Activated naive CD4-positive, alpha-beta T cell (primary cell): Measurements from ENCODE around the gene TTC38.
A peak's percentile ranks its signal among the peaks of the same experiment; 100 is the strongest.

Experiments used
- DNase-seq, 4 experiments: peaks; one replicate each; lab custom pipeline; 2025; lab: John Stamatoyannopoulos, UW

The TTC38 gene

DNA sequence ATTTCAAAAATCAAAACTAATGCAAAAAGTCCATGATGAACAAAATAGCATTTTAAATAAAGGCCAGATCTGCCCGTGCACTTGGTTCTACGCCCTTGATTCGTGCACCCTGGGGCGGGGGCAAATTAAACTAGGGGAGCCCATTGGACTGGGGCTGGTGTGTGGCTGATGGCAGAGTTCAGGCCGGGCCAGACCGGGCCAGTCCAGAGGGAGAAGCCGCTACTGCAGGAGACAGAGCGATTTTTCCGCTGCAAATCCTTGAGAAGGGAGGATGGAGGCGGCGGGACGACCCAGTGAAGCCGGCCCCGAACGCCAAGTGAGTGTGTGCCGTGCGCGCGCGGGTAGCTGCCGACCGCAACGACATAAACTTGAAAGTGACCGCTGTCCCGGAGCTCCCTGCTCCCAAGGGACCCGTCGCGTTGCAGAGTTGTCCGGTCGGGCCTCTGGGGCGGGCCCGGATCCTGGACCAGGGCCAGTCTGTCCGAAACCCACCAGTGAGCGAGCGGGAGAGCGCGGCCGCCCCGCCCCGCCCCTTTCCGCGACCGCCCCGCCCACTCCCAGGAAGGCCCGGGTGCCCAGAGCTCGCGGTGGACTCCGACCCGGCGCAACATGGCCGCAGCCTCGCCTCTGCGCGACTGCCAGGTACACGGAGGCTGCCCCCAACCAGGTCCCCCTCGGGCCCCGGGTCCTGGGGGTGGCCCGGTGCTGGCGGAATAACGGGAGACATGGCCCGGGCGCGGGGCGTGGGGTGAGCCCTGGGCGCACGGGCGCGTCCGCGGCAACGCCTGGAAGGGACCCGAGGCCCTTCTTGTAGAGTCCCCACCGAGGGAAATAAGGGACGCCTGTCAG is at the start of gene TTC38:
TTC38 (plus strand) TSS at position 578 of the 849 bp plus-strand sequence; CDS start at position 610, 32 bp downstream.
- DNase-seq: peak in 1 of 4 experiments; percentile 34

GRCh38 chr22:46219636-46220035 is 48.2 kb upstream of the TTC38 start:
- DNase-seq: no peak

DNA sequence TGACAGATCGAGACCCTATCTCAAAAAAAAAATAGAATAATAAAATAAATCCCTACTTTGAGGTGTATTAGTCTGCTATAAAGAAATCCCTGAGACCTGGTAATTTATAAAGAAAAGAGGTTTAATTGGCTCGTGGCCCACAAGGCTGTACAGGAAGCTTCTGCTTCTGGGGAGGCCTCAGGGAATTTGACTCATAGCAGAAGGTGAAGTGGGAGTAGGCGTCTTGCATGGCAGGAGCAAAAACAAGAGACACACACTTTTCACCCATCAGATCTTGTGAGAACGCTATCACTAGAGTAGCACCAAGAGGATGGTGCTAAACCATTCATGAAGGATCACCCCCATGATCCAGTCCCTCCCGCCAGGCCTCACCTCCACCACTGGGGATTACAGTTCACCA is 46.9 kb upstream of the TTC38 start:
- DNase-seq: no peak

DNA sequence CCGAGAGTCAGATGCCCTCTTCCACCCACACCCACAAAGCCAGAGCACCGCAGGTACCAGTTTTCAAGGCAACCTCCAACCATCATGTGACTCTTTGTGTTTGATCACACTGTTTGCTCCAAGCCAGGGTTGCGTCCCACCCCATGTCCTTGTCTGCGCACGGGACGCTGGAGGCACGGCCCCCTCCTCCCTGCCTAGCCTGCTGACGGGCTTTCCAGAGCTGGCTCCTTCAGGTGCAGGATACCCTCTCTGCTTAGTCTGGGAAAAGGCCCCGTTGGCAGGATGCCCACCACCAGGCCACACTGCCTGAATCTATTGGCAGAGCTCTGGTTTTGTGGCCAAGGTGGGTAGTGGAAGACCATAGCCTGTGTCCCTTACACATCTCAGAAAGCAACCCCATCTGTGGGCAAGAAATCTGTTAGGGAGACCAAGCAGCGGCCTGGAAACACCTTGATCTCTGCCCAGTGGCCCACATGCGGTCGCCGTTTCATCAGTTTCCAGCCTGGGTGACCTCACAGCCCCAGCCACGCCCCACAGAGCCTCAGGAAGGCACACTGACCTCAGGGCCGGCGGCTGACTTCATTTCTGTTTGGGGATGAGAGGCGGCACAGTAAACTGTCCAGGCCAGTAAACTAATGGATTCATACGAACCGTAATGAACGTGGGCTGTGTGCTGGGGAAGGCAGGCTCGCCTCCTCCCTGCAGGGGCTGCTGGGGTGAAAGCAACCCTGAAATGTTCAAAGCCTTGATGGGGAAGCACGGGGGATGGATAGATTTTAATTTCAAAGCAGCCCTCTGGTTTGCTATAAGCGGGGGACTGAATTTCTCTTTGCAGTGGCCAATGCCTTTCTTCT is 43.5 kb upstream of the TTC38 start:
- DNase-seq: no peak

GRCh38 chr22:46224898-46225290 is 42.9 kb upstream of the TTC38 start:
- DNase-seq: no peak

- DNase-seq: no peak
Observed at GRCh38 chr22:46225631-46226030, 42.2 kb upstream of the TTC38 start.

DNA sequence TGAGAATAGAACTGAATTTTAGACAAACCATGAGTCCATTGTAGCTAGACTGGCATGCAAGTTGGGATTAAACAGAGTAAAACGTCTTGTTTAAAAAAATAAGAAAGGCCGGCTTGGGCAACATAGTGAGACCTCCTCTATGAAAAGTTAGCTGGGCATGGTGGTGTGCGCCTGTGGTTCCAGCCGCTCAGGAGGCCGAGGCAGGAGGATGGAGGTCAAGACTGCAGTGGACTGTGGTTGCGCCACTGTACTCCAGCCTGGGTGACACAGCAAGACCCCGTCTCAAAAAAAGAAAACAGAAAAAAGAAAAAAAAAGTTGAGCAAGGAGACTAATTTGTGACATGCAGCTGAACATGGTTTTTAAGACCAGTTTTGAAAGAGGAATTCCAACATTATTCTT is 41.2 kb upstream of the TTC38 start:
- DNase-seq: no peak

GRCh38 chr22:46229701-46230100 is 38.1 kb upstream of the TTC38 start:
- DNase-seq: no peak

- DNase-seq: no peak
Observed at GRCh38 chr22:46230262-46230901, 37.4 kb upstream of the TTC38 start.

GRCh38 chr22:46233231-46233630 is 34.6 kb upstream of the TTC38 start:
- DNase-seq: no peak

DNA sequence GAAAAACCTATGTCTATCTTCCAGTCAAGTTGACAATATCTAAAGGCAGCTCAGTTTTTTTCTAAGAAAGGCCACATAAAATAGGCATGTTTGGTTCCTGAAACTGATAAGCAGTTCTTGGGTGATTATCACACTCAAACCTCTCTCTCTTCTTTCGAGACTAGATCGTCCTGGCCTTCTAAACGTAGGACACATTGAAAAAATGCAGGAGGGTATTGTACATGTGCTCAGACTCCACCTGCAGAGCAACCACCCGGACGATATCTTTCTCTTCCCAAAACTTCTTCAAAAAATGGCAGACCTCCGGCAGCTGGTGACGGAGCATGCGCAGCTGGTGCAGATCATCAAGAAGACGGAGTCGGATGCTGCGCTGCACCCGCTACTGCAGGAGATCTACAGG is 32.8 kb upstream of the TTC38 start:
- no peak for DNase-seq

- DNase-seq: no peak
Observed at GRCh38 chr22:46237453-46238124, 30.2 kb upstream of the TTC38 start.

DNA sequence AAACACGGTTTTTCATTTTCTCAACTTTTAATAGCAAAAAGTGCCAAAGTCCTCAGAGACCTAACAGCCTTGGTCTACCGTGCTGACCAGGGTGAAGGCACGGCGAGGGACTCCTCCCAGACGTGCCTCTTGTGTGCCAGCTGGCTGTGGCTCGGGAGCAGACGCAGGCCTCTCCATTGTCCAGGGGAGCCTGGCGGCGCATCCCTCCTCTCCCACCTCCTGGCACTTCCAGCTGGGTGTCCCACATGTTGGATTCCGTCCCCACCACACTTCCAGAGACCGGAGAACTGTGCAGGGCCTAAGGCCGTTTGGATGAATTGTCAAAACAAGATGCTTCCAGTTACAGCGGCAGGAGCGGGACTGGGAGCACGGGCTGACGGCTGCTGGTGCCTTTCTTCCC is 29.3 kb upstream of the TTC38 start:
- no peak for DNase-seq

- DNase-seq: no peak
Observed at GRCh38 chr22:46239261-46240048, 28.4 kb upstream of the TTC38 start.

GRCh38 chr22:46240073-46240472 is 27.7 kb upstream of the TTC38 start:
- no peak for DNase-seq

DNA sequence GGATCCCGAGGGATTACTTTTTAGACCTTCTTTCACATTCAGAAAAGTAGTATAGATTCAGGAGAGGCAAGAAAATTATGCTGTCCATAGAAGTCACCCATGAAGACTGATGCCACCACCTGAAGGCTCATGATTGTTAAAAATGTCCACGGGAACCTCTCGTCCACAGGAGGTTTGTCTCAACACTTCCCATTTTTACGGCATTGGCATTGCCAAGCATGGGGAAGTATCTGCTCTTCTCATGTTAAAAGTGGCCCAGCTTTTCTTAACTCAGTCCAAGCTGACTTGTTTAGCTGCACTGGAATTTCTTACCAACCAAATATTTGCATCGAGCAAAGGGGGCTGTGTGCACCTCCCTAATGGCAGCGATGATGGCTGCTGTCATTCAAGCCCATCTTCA is 27.3 kb upstream of the TTC38 start:
- DNase-seq: no peak

GRCh38 chr22:46240907-46241306 is 26.9 kb upstream of the TTC38 start:
- DNase-seq: no peak

- DNase-seq: no peak
Observed at GRCh38 chr22:46241396-46242007, 26.3 kb upstream of the TTC38 start.

GRCh38 chr22:46242076-46242475 is 25.7 kb upstream of the TTC38 start:
- no peak for DNase-seq

DNA sequence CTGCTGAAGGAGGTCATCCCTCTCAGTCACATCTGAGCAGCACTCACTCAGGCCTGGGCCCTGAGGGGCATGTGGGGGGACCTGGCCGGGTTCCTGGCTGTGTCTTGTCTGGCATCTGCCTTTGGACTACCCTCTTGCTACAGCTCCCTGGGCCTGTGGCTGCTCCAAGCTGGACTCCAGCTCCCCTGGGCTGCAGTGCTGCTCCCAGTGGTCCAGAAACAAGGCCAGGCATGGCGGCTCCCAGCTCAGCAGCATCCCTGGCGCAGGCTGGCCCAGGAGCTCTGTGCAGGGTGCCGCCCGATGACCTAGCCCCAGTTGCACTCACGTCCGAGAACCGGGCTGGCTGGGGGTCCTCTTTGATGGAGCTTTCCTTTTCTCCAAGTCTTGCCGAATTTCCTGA is 23.0 kb upstream of the TTC38 start:
- DNase-seq: no peak

DNA sequence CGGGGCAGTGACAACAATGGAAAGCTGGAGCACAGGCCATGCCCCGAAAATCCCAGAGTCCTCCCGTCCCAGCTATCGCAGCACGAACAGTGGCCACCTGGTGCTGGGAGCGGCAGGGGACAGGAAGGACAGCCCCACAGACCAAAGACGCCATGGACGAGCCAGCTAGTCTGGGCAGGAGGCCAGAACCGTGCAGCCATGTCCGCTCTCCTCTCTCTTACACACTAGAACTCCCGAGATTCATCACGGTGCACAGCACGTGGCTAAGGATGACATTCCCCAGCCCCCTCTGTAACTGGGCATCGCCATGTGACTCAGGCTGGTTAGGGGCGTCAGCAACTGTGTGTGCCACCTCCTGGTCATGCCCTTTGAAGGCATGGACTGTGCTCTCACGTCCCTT is 22.3 kb upstream of the TTC38 start:
- DNase-seq: no peak
